ENCODE measurements around the gene MCTP1. TPM values are rescaled to one million over a fixed set of nuclear protein-coding genes. Genes with fewer than 3 reads are reported as not detected.

The MCTP1 gene
- total and polyA plus RNA-seq, 10 of the 15 experiments (the other 5 are each of a cell fraction or from before 2014, with no cell fraction given) = 12.6 to 45.9 (median 18.8) TPM

GRCh38 chr5:95216136-95216955 is 68.5 kb downstream of the MCTP1 start:
- no TSS peak for BruUV-seq (replicated peaks)
- in situ Hi-C loops (cut with MboI) (no loop called here), intact Hi-C loops (cut with micrococcal nuclease; ENCODE audit: unreplicated experiment) (no loop called here)
- no peak for TF ChIP-seq ZNF274 (IDR thresholded peaks at IDR 0.05; ENCODE audit: insufficient read depth, insufficient read length)
- no peak for TF ChIP-seq MTA3 (IDR thresholded peaks at IDR 0.05; ENCODE audit: borderline replicate concordance, low read length)
- no peak for TF ChIP-seq WRNIP1 (IDR thresholded peaks at IDR 0.05; ENCODE audit: borderline replicate concordance, low read depth, low read length)
- TF ChIP-seq PAX5 (IDR thresholded peaks at IDR 0.05; ENCODE audit: borderline replicate concordance, low read depth, low read length) = no peak
- no peak for TF ChIP-seq ESRRA (IDR thresholded peaks at IDR 0.05; ENCODE audit: low read length)
- no peak for TF ChIP-seq ZBED1 (IDR thresholded peaks at IDR 0.05; ENCODE audit: borderline replicate concordance)
- TF ChIP-seq USF2 (IDR thresholded peaks at IDR 0.05; ENCODE audit: borderline replicate concordance, low read depth, low read length) = no peak
- TF ChIP-seq TCF7 (IDR thresholded peaks at IDR 0.05; ENCODE audit: borderline replicate concordance) = no peak
- no peak for TF ChIP-seq ZBTB33 (IDR thresholded peaks at IDR 0.05)
- TF ChIP-seq CBX3 (IDR thresholded peaks at IDR 0.05; ENCODE audit: borderline replicate concordance, low read depth) = no peak
- no peak for TF ChIP-seq SRF (IDR thresholded peaks at IDR 0.05; ENCODE audit: low read depth in 2 of 2, low read length in 2 of 2)
- TF ChIP-seq CHD4 (IDR thresholded peaks at IDR 0.05) = no peak
- no peak for TF ChIP-seq CREM (IDR thresholded peaks at IDR 0.05; ENCODE audit: low read depth)
- TF ChIP-seq ATF2 (IDR thresholded peaks at IDR 0.05; ENCODE audit: low read length) = no peak
- TF ChIP-seq BHLHE40 (IDR thresholded peaks at IDR 0.05; ENCODE audit: borderline replicate concordance in 1 of 2, low read depth in 2 of 2, low read length in 1 of 2) = no peak
- no peak for TF ChIP-seq NFYB (IDR thresholded peaks at IDR 0.05; ENCODE audit: insufficient read depth, low read depth, low read length)
- Histone ChIP-seq H3K4me3 (no peak overlapping the region), H2AFZ (ENCODE audit: control insufficient read depth, low read depth, low read length) (no peak overlapping the region), H3K9me3 (replicated peaks; ENCODE audit: control insufficient read depth, insufficient read depth, low read length) (no peaks in the 10 kb centered on the region), H3K27me3 (replicated peaks in 1 of 2; ENCODE audit: control insufficient read depth in 2 of 2, insufficient read depth in 2 of 2, low read length in 1 of 2) (no peaks in the 10 kb centered on the region), H3K9ac (ENCODE audit: control insufficient read depth, insufficient read depth, low read length) (no peak overlapping the region), H3K79me2 (ENCODE audit: control insufficient read depth, insufficient read depth, low read length) (no peaks in the 10 kb centered on the region), H3K27ac (ENCODE audit: control insufficient read depth, insufficient read depth) (no peak overlapping the region), H4K20me1 (ENCODE audit: control insufficient read depth, insufficient read depth) (no peaks in the 10 kb centered on the region), H3K36me3 (ENCODE audit: control insufficient read depth in 2 of 2, insufficient read depth in 2 of 2, low read length in 1 of 2) (no peaks in the 10 kb centered on the region), H3K4me2 (ENCODE audit: control insufficient read depth, insufficient read depth) (no peak overlapping the region), H3K4me1 (ENCODE audit: control insufficient read depth, insufficient read depth, low read length) (no peaks in the 10 kb centered on the region)
- ATAC-seq = no peak
- 4% methylated on average over 4 of the region's 4 CpGs for WGBS (ENCODE audit: insufficient coverage, insufficient replicate concordance, low lambda C conversion rate, missing lambda C conversion rate)
- ChIA-PET CTCF (no interaction called here), RAD21 (ENCODE audit: unreplicated experiment) (no interaction called here), SMC1A (ENCODE audit: uncharacterized antibody, unreplicated experiment) (interaction anchor here (1.1 kb wide), 1 partner anchor 247 kb away, joined by 3 read pairs; no protein-coding TSS in a partner anchor), POLR2A (no interaction called here)
- DNase-seq (ENCODE audit: low read depth, low spot score) = no peak
- no peak for FAIRE-seq

All from GM12878 (cell line).